Keratinocyte (primary cell): ENCODE measurements around the gene COL9A3. TPM values are rescaled to one million over a fixed set of nuclear protein-coding genes. Genes with fewer than 3 reads are reported as not detected.

Source experiments
- DNase-seq: peaks from one replicate; pipeline ENCODE4 v3.0.0-alpha.2; 2011; ENCODE audit warnings: low read depth, missing footprints, low spot score
- FAIRE-seq: peaks from 2 replicates; lab custom pipeline; 2011; peaks lifted over from hg19 to GRCh38; lab: Jason Lieb, UNC
- H2AFZ ChIP-seq: 2 replicates; pipeline ENCODE4 v1.6.0; 2012; ENCODE audit warnings: low read length, control low read depth, inconsistent platforms; ENCODE audit not compliant: control insufficient read depth
- H3K27ac ChIP-seq: 2 replicates; pipeline ENCODE4 v1.5.1; 2011; ENCODE audit warnings: low read length; ENCODE audit not compliant: control insufficient read depth, insufficient read depth
- H3K27me3 ChIP-seq: 3 replicates; pipeline ENCODE4 v1.6.0; 2011; ENCODE audit warnings: low read length; ENCODE audit not compliant: control insufficient read depth, insufficient read depth; ENCODE audit errors: extremely low read depth
- H3K36me3 ChIP-seq, 2 experiments: 2 replicates in 1 of 2; 3 replicates in 1 of 2; pipeline ENCODE4 v1.5.1; 2011; ENCODE audit warnings: low read length in 2 of 2, mild to moderate bottlenecking in 1 of 2; ENCODE audit not compliant: control insufficient read depth in 2 of 2, insufficient read depth in 2 of 2; ENCODE audit errors: extremely low read depth in 1 of 2
- H3K4me1 ChIP-seq: 3 replicates; pipeline ENCODE4 v1.5.1; 2011; ENCODE audit warnings: low read length; ENCODE audit not compliant: control insufficient read depth, insufficient read depth; ENCODE audit errors: extremely low read depth
- H3K4me2 ChIP-seq: 3 replicates; pipeline ENCODE4 v1.6.0; 2011; ENCODE audit warnings: low read depth, low read length; ENCODE audit not compliant: control insufficient read depth, insufficient read depth; ENCODE audit errors: extremely low read depth
- H3K4me3 ChIP-seq, 3 experiments: fragments of 200-600 bp in 1 of 3; sonication (generic) in 1 of 3; 2 replicates in 2 of 3; 3 replicates in 1 of 3; pipeline ENCODE4 v1.5.1; 2011 to 2016; ENCODE audit warnings: low read length in 3 of 3, mild to moderate bottlenecking in 3 of 3, control low read depth in 2 of 3, inconsistent platforms in 1 of 3, low read depth in 1 of 3, mixed read lengths in 1 of 3, mixed run types in 1 of 3, moderate library complexity in 1 of 3; ENCODE audit not compliant: control insufficient read depth in 2 of 3, insufficient read depth in 2 of 3; ENCODE audit errors: extremely low read depth in 1 of 3
- H3K79me2 ChIP-seq: 2 replicates; pipeline ENCODE4 v1.6.0; 2012; ENCODE audit warnings: low read length; ENCODE audit not compliant: control insufficient read depth, insufficient read depth
- H3K9ac ChIP-seq: 3 replicates; pipeline ENCODE4 v1.6.0; 2011; ENCODE audit warnings: low read length; ENCODE audit not compliant: control insufficient read depth, insufficient read depth; ENCODE audit errors: extremely low read depth
- H3K9me1 ChIP-seq: 3 replicates; pipeline ENCODE4 v1.6.0; 2011; ENCODE audit warnings: low read length; ENCODE audit not compliant: control insufficient read depth, insufficient read depth; ENCODE audit errors: extremely low read depth
- H3K9me3 ChIP-seq: 2 replicates; pipeline ENCODE4 v1.5.1; 2012; ENCODE audit warnings: low read depth, low read length; ENCODE audit not compliant: control insufficient read depth
- H4K20me1 ChIP-seq: 3 replicates; pipeline ENCODE4 v1.6.0; 2011; ENCODE audit warnings: low read length; ENCODE audit not compliant: control insufficient read depth, insufficient read depth; ENCODE audit errors: extremely low read depth
- CTCF ChIP-seq, 3 experiments: IDR thresholded peaks in 1 of 3; conservative IDR thresholded peaks in 1 of 3; optimal IDR thresholded peaks in 1 of 3; 2 replicates in 2 of 3; 3 replicates in 1 of 3; pipeline versions ENCODE3 to v1.5.1; 2011; ENCODE audit warnings: low read length in 3 of 3, mild to moderate bottlenecking in 3 of 3, moderate library complexity in 2 of 3, control low read depth in 1 of 3, inconsistent platforms in 1 of 3; ENCODE audit not compliant: insufficient read depth in 2 of 3; ENCODE audit errors: extremely low read depth in 1 of 3
- EZH2 ChIP-seq: IDR thresholded peaks from one replicate; pipeline ENCODE4 v1.6.1; 2012; ENCODE audit warnings: inconsistent platforms, mild to moderate bottlenecking, low read length, moderate library complexity
- dilution Hi-C: fragments of 300-500 bp; cut with MboI; formaldehyde crosslinking; loops from one replicate; pipeline ENCODE4 v1.7.0; 2020; ENCODE audit warnings: low sequenced_read_pairs; ENCODE audit not compliant: extremely low pct_ligation_motif_present
- polyA plus RNA-seq, 5 experiments: library from polyadenylated mRNA; depleted of rRNA in 3 of 5; stranded (reverse) in 3 of 5; stranded (forward) in 1 of 5; unstranded in 1 of 5; fragments of >200 nt; gene quantifications; 1 replicate in 1 of 5; 2 replicates in 3 of 5; 3 replicates in 1 of 5; pipeline versions ENCODE4 v1.2.1 to v1.2.3, GENCODE V29; 2011 to 2012; ENCODE audit warnings: missing spikeins in 2 of 5, low read depth in 1 of 5, low replicate concordance in 1 of 5

Gene COL9A3
- polyA plus RNA-seq, 1 donor (not counting 4 experiments of a cell fraction or from before 2014, with no cell fraction given): 4.8 TPM

GRCh38 chr20:62832212-62832922 lies 15.5 kb downstream of the COL9A3 start:
- no peaks in the 10 kb centered on the region for H3K79me2 ChIP-seq
- FAIRE-seq (peak; percentile 67), DNase-seq (no peak)
- no peak overlapping the region for H3K9ac ChIP-seq
- H3K4me2 ChIP-seq: peak overlapping the region; percentile 29
- no peaks in the 10 kb centered on the region for H3K27me3 ChIP-seq
- H3K36me3 ChIP-seq: no peaks in the 10 kb centered on the region
- H3K27ac ChIP-seq: no peak overlapping the region
- dilution Hi-C loops: no loop called here
- TF ChIP-seq CTCF (optimal IDR thresholded peaks at IDR 0.05 in 1 of 3, IDR thresholded peaks at IDR 0.05 in 1 of 3, conservative IDR thresholded peaks at IDR 0.05 in 1 of 3; ENCODE audit: extremely low read depth in 1 of 3, insufficient read depth in 2 of 3, low read length in 3 of 3): no peak
- TF ChIP-seq EZH2: no peak
- peak overlapping the region; percentile 50 for H2AFZ ChIP-seq
- no peaks in the 10 kb centered on the region for H4K20me1 ChIP-seq
- H3K9me1 ChIP-seq: no peaks in the 10 kb centered on the region
- no peak overlapping the region for H3K4me3 ChIP-seq
- H3K4me1 ChIP-seq: peaks cover 40% of the 10 kb centered on the region
- no peaks in the 10 kb centered on the region for H3K9me3 ChIP-seq

GRCh38 chr20:62832951-62833391 lies 16.1 kb downstream of the COL9A3 start:
- Histone ChIP-seq H3K27me3 (no peaks in the 10 kb centered on the region), H3K9me1 (no peaks in the 10 kb centered on the region), H4K20me1 (no peaks in the 10 kb centered on the region), H3K4me3 (no peak overlapping the region), H3K9me3 (no peaks in the 10 kb centered on the region), H3K79me2 (no peaks in the 10 kb centered on the region), H2AFZ (peak overlapping the region; percentile 33), H3K4me2 (peak overlapping the region; percentile 29), H3K4me1 (peaks cover 44% of the 10 kb centered on the region), H3K9ac (no peak overlapping the region), H3K27ac (no peak overlapping the region), H3K36me3 (no peaks in the 10 kb centered on the region)
- TF ChIP-seq EZH2: no peak
- no peak for TF ChIP-seq CTCF (optimal IDR thresholded peaks at IDR 0.05 in 1 of 3, IDR thresholded peaks at IDR 0.05 in 1 of 3, conservative IDR thresholded peaks at IDR 0.05 in 1 of 3; ENCODE audit: extremely low read depth in 1 of 3, insufficient read depth in 2 of 3, low read length in 3 of 3)
- no peak for DNase-seq
- dilution Hi-C loops: no loop called here
- FAIRE-seq: no peak
